ENCODE measurements around the gene TOMM7. TPM values are rescaled to one million over a fixed set of nuclear protein-coding genes. Genes with fewer than 3 reads are reported as not detected.

The TOMM7 gene
- total RNA-seq, 3 donors from 2014 or later (not counting 1 experiment from before 2014, with no cell fraction given) = 194 to 286 (median 269) TPM

GRCh38 chr7:22864855-22865601 lies 42.4 kb upstream of the TOMM7 start:
- no peak for ATAC-seq
- intact Hi-C loops (cut with micrococcal nuclease) = no loop called here
- Histone ChIP-seq H3K9me3 (ENCODE audit: control insufficient read depth, insufficient read depth, low read length) (no peaks in the 10 kb centered on the region), H3K27me3 (ENCODE audit: control insufficient read depth, insufficient read depth, low read length) (no peaks in the 10 kb centered on the region), H3K4me1 (ENCODE audit: control insufficient read depth, insufficient read depth, low read length) (no peaks in the 10 kb centered on the region), H3K4me3 (ENCODE audit: low read length) (no peak overlapping the region), H3K27ac (ENCODE audit: low read length) (no peak overlapping the region), H3K36me3 (ENCODE audit: control insufficient read depth, insufficient read depth, low read length) (no peaks in the 10 kb centered on the region)
- TF ChIP-seq, protein P1, sequence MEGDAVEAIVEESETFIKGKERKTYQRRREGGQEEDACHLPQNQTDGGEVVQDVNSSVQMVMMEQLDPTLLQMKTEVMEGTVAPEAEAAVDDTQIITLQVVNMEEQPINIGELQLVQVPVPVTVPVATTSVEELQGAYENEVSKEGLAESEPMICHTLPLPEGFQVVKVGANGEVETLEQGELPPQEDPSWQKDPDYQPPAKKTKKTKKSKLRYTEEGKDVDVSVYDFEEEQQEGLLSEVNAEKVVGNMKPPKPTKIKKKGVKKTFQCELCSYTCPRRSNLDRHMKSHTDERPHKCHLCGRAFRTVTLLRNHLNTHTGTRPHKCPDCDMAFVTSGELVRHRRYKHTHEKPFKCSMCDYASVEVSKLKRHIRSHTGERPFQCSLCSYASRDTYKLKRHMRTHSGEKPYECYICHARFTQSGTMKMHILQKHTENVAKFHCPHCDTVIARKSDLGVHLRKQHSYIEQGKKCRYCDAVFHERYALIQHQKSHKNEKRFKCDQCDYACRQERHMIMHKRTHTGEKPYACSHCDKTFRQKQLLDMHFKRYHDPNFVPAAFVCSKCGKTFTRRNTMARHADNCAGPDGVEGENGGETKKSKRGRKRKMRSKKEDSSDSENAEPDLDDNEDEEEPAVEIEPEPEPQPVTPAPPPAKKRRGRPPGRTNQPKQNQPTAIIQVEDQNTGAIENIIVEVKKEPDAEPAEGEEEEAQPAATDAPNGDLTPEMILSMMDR (IDR thresholded peaks at IDR 0.05) = no peak
- H3K27me3 Mint-ChIP-seq (ENCODE audit: low read depth in 2 of 2) = no peaks in the 10 kb centered on the region
- H3K9me3 Mint-ChIP-seq = no peaks in the 10 kb centered on the region
- H3K4me1 Mint-ChIP-seq = peaks cover 0 to 4% of the 10 kb centered on the region in 2 donors
- H3K4me3 Mint-ChIP-seq = no peak overlapping the region
- H3K27ac Mint-ChIP-seq = no peak overlapping the region
- 87% methylated on average over 7 of the region's 7 CpGs for WGBS (ENCODE audit: insufficient coverage)
- no peaks in the 10 kb centered on the region for H3K36me3 Mint-ChIP-seq
- no peak for DNase-seq

DNA sequence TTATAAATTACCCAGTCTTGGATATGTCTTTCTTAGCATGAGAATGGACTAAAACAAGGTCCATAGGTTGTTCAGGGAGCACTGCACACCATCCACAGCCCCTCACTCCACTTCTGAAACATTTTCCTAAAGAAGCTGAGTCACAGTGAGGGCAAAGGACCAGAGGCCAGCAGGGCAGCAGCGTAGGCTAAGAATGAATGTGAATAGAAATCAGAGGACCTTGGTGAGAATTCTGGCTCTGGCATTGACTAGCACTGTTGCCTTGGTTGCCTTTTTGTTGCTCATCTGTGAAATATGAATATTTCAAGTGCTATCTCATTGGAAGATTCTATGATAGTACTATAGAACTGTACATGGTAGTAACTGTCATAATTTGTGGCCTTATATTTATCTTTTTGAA lies 41.7 kb upstream of the TOMM7 start:
- H3K27ac Mint-ChIP-seq = no peak overlapping the region
- TF ChIP-seq, protein P1 (IDR thresholded peaks at IDR 0.05) = no peak
- H3K36me3 Mint-ChIP-seq = no peaks in the 10 kb centered on the region
- intact Hi-C loops (cut with micrococcal nuclease) = no loop called here
- H3K9me3 Mint-ChIP-seq = no peaks in the 10 kb centered on the region
- no peaks in the 10 kb centered on the region for H3K27me3 ChIP-seq (ENCODE audit: control insufficient read depth, insufficient read depth, low read length)
- H3K4me1 Mint-ChIP-seq = peaks cover 0 to 4% of the 10 kb centered on the region in 2 donors
- no peaks in the 10 kb centered on the region for H3K4me1 ChIP-seq (ENCODE audit: control insufficient read depth, insufficient read depth, low read length)
- H3K4me3 ChIP-seq (ENCODE audit: low read length) = no peak overlapping the region
- no peaks in the 10 kb centered on the region for H3K36me3 ChIP-seq (ENCODE audit: control insufficient read depth, insufficient read depth, low read length)
- H3K4me3 Mint-ChIP-seq = no peak overlapping the region
- H3K27me3 Mint-ChIP-seq (ENCODE audit: low read depth in 2 of 2) = no peaks in the 10 kb centered on the region
- H3K9me3 ChIP-seq (ENCODE audit: control insufficient read depth, insufficient read depth, low read length) = no peaks in the 10 kb centered on the region
- no peak overlapping the region for H3K27ac ChIP-seq (ENCODE audit: low read length)
- DNase-seq (no peak), ATAC-seq (no peak)
- WGBS (ENCODE audit: insufficient coverage) = 92% methylated on average over 1 of the region's 1 CpG

DNA sequence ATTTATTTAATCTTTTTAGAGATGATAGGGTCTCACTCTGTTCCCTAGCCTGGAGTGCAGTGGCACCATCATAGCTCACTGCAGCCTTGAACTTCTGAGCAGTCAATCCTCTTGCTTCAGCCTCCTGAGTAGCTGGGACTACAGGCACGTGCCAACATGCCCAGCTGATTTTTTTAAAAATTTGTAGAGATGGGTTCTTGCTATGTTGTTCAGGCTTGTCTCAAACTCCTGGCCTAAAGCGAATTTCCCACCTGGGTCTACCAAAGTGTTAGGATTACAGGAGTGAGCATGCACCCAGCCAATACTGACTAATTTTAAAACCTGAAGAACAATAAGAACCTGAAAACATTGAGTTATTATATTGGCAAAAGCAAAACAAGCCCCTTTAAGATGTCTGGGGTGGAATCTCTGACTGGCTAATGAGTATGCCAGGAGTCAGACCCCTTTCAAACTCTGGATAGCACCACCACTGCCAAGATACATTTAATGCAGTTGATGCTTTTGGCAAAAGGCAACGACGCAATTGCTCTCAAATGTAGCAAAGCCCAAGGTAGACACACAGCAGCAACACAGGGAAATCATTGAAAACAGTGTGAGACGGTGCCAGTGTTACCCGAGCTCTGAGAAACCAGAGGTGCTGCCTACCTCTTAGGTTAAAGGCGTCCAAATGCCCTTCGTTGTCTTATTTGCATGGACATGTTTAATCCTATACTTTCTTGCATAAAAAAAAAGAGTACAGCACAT lies 40.7 kb upstream of the TOMM7 start:
- no peak overlapping the region for H3K27ac Mint-ChIP-seq

More for the DNA sequence above, 40.7 kb upstream of the TOMM7 start:
- 92% methylated on average over 8 of the region's 8 CpGs for WGBS (ENCODE audit: insufficient coverage)
- ATAC-seq = no peak
- Histone ChIP-seq H3K4me3 (ENCODE audit: low read length) (no peak overlapping the region), H3K36me3 (ENCODE audit: control insufficient read depth, insufficient read depth, low read length) (peaks cover 6% of the 10 kb centered on the region), H3K4me1 (ENCODE audit: control insufficient read depth, insufficient read depth, low read length) (no peaks in the 10 kb centered on the region), H3K27ac (ENCODE audit: low read length) (no peak overlapping the region), H3K27me3 (ENCODE audit: control insufficient read depth, insufficient read depth, low read length) (no peaks in the 10 kb centered on the region), H3K9me3 (ENCODE audit: control insufficient read depth, insufficient read depth, low read length) (no peaks in the 10 kb centered on the region)
- Mint-ChIP-seq H3K27me3 (ENCODE audit: low read depth in 2 of 2) (no peaks in the 10 kb centered on the region), H3K36me3 (peaks cover 6% of the 10 kb centered on the region), H3K4me1 (peaks cover 0 to 4% of the 10 kb centered on the region in 2 donors), H3K4me3 (no peak overlapping the region), H3K9me3 (no peaks in the 10 kb centered on the region)
- intact Hi-C loops (cut with micrococcal nuclease) = no loop called here
- DNase-seq = no peak
- TF ChIP-seq, protein P1 (IDR thresholded peaks at IDR 0.05) = no peak

All from natural killer cell (primary cell).